ENCODE results near the gene PAIP2.

GRCh38 chr5:139396691-139397090, 55.0 kb downstream of the PAIP2 start:
- TF ChIP-seq POLR2A (IDR thresholded peaks at IDR 0.05; ENCODE audit: low read depth, low read length) (no peak), TAF1 (IDR thresholded peaks at IDR 0.05; ENCODE audit: borderline replicate concordance, low read depth, low read length) (no peak), POLR2AphosphoS5 (IDR thresholded peaks at IDR 0.05; ENCODE audit: low read depth, low read length) (no peak)

Data from GM12892 (cell line).